Measurements from ENCODE around the gene DGKB. TPM values are rescaled to one million over a fixed set of nuclear protein-coding genes. Genes with fewer than 3 reads are reported as not detected.

Gene DGKB
- polyA plus RNA-seq, 1 of the 3 experiments (the other 2 are of a cell fraction), result 2.1 TPM

GRCh38 chr7:14833707-14834106, 68.8 kb downstream of the DGKB start:
- WGBS (ENCODE audit: low lambda C conversion rate), result 21% methylated on average over 3 of the region's 3 CpGs
- Histone ChIP-seq H3K9me2 (no peaks in the 10 kb centered on the region), H4K20me1 (ENCODE audit: insufficient read depth) (no peaks in the 10 kb centered on the region), H3K36me3 (replicated peaks in 1 of 2; ENCODE audit: control insufficient read depth in 1 of 2, insufficient read depth in 2 of 2, low read length in 1 of 2) (no peaks in the 10 kb centered on the region), H3F3A (replicated peaks; ENCODE audit: insufficient read depth) (peaks cover 62% of the 10 kb centered on the region), H3K4me3 (ENCODE audit: low read depth in 2 of 2, low read length in 1 of 2) (peak overlapping the region; percentile 2 to 17; a peak in 2 of 4 replicates), H3K4me1 (ENCODE audit: control insufficient read depth in 1 of 2, insufficient read depth in 2 of 2, low read depth in 1 of 2, low read length in 1 of 2) (peaks cover 17 to 51% of the 10 kb centered on the region in 2 experiments), H3K4me2 (peak overlapping the region; percentile 72; the same call in 1 of the 2 replicates), H3K27me3 (ENCODE audit: insufficient read depth) (no peaks in the 10 kb centered on the region), H2AFZ (ENCODE audit: low read depth) (peak overlapping the region; percentile 4; the same call in 1 of the 2 replicates), H3K9ac (peak overlapping the region; percentile 65; the same call in 1 of the 2 replicates), H3K27ac (ENCODE audit: low read depth in 2 of 2, low read length in 1 of 2) (peak overlapping the region; percentile 73 to 92), H3K9me3 (no peaks in the 10 kb centered on the region), H3K79me2 (ENCODE audit: insufficient read depth) (no peaks in the 10 kb centered on the region)
- ChIA-PET CTCF (interaction anchor here (0.7 to 1.2 kb wide), 2 partner anchors 18 to 142 kb away, joined by 3 to 4 read pairs; no protein-coding TSS in a partner anchor), POLR2A (no interaction called here)
- no peak for DNase-seq
- TF ChIP-seq EZH2phosphoT487 (IDR thresholded peaks at IDR 0.05; ENCODE audit: borderline replicate concordance, low read depth), result no peak
- TF ChIP-seq GABPA (IDR thresholded peaks at IDR 0.05; ENCODE audit: low read depth), result no peak
- TF ChIP-seq USF1 (IDR thresholded peaks at IDR 0.05; ENCODE audit: borderline replicate concordance, low read depth), result no peak
- TF ChIP-seq REST (IDR thresholded peaks at IDR 0.05; ENCODE audit: low read depth, low read length), result no peak
- 0 out of 2 replicates have a peak, but pooled peaks have one; percentile 21 for TF ChIP-seq TAF1 (IDR thresholded peaks at IDR 0.05; ENCODE audit: borderline replicate concordance, low read depth, low read length)
- TF ChIP-seq EP300 (IDR thresholded peaks at IDR 0.05; ENCODE audit: borderline replicate concordance in 1 of 2, low read depth in 1 of 2, low read length in 1 of 2), result peak in 1 of 2 experiments; percentile 77; a peak in 1 of 4 replicates
- TF ChIP-seq IRF3 (IDR thresholded peaks at IDR 0.05; ENCODE audit: low read depth, low read length), result no peak
- peak; percentile 80 for TF ChIP-seq JUND (IDR thresholded peaks at IDR 0.05)
- peak; percentile 76 for TF ChIP-seq FOSL2 (IDR thresholded peaks at IDR 0.05; ENCODE audit: borderline replicate concordance, low read depth)
- no peak for TF ChIP-seq RFX5 (IDR thresholded peaks at IDR 0.05; ENCODE audit: low read length)
- no peak for TF ChIP-seq ZBTB33 (IDR thresholded peaks at IDR 0.05; ENCODE audit: borderline replicate concordance, low read depth)
- peak; percentile 56; the same call in 1 of the 2 replicates for TF ChIP-seq POLR2AphosphoS5 (IDR thresholded peaks at IDR 0.05; ENCODE audit: low read depth, low read length)
- peak; percentile 78 for TF ChIP-seq PBX3 (IDR thresholded peaks at IDR 0.05)
- TF ChIP-seq RXRA (IDR thresholded peaks at IDR 0.05; ENCODE audit: borderline replicate concordance, low read depth), result no peak
- TF ChIP-seq NRF1 (IDR thresholded peaks at IDR 0.05; ENCODE audit: low read depth, low read length), result no peak
- no peak for TF ChIP-seq GATA2 (CRISPR knock-in tag; IDR thresholded peaks at IDR 0.05)
- peak; percentile 65; the same call in 1 of the 2 replicates for TF ChIP-seq NFIC (IDR thresholded peaks at IDR 0.05; ENCODE audit: borderline replicate concordance)
- TF ChIP-seq YY1 (IDR thresholded peaks at IDR 0.05; ENCODE audit: low read depth), result no peak; the same call in 1 of the 2 replicates
- no peak for TF ChIP-seq RAD21 (IDR thresholded peaks at IDR 0.05; ENCODE audit: low read length)
- TF ChIP-seq FOXJ3 (CRISPR knock-in tag; IDR thresholded peaks at IDR 0.05), result no peak
- TF ChIP-seq TEAD4 (IDR thresholded peaks at IDR 0.05; ENCODE audit: borderline replicate concordance, insufficient read depth), result peak; percentile 66; the same call in 1 of the 2 replicates
- no peak for TF ChIP-seq RCOR1 (IDR thresholded peaks at IDR 0.05; ENCODE audit: low read length)
- TF ChIP-seq CTCF (IDR thresholded peaks at IDR 0.05), result no peak
- TF ChIP-seq TCF12 (IDR thresholded peaks at IDR 0.05), result peak; percentile 84

Measured in SK-N-SH (cell line).